ENCODE measurements around the gene UNC5A. TPM values are rescaled to one million over a fixed set of nuclear protein-coding genes. Genes with fewer than 3 reads are reported as not detected.

The UNC5A gene
- total RNA-seq, result not detected

GRCh38 chr5:176810081-176810597 is at the start of gene UNC5A:
Gene UNC5A, plus strand, starts transcription at chr5:176810559. Its CDS starts 192 bp downstream, at chr5:176810751.
- TF ChIP-seq CTCF (IDR thresholded peaks at IDR 0.05), result no peak
- no peak for TF ChIP-seq POLR2A (IDR thresholded peaks at IDR 0.05)
- no peak for TF ChIP-seq POLR2AphosphoS5 (IDR thresholded peaks at IDR 0.05; ENCODE audit: insufficient read depth in 1 of 2, low read depth in 1 of 2)
- Histone ChIP-seq H3K4me3 (peak within 1 kb of the TSS; percentile 25 to 42), H3K27me3 (no peaks in the 10 kb centered on the region), H3K27ac (no peak within 1 kb of the TSS), H3K9me3 (no peaks in the 10 kb centered on the region), H3K4me1 (peaks cover 17% of the 10 kb centered on the region), H3K36me3 (no peaks in the 10 kb centered on the region)
- no peak for DNase-seq (ENCODE audit: extremely low spot score in 2 of 2)
- intact Hi-C loops (cut with DNase I), result no loop called here

- no peaks in the 10 kb centered on the region for H3K4me1 ChIP-seq
- peaks cover 5% of the 10 kb centered on the region for H3K9me3 ChIP-seq
- H3K36me3 ChIP-seq, result no peaks in the 10 kb centered on the region
- no peak for DNase-seq (ENCODE audit: extremely low spot score in 2 of 2)
- no peak for TF ChIP-seq CTCF (IDR thresholded peaks at IDR 0.05)
- no peak for TF ChIP-seq POLR2AphosphoS5 (IDR thresholded peaks at IDR 0.05; ENCODE audit: insufficient read depth in 1 of 2, low read depth in 1 of 2)
- no peak for TF ChIP-seq POLR2A (IDR thresholded peaks at IDR 0.05)
- no peaks in the 10 kb centered on the region for H3K27me3 ChIP-seq
- no peak overlapping the region for H3K27ac ChIP-seq
- H3K4me3 ChIP-seq, result no peak overlapping the region
- intact Hi-C loops (cut with DNase I), result no loop called here
These were observed 48.6 kb upstream of the UNC5A start for GRCh38 chr5:176761755-176762154.

GRCh38 chr5:176762489-176762888 is 47.9 kb upstream of the UNC5A start:
- no peak for TF ChIP-seq POLR2AphosphoS5 (IDR thresholded peaks at IDR 0.05; ENCODE audit: insufficient read depth in 1 of 2, low read depth in 1 of 2)
- TF ChIP-seq CTCF (IDR thresholded peaks at IDR 0.05), result no peak
- TF ChIP-seq POLR2A (IDR thresholded peaks at IDR 0.05), result no peak
- Histone ChIP-seq H3K4me1 (no peaks in the 10 kb centered on the region), H3K36me3 (no peaks in the 10 kb centered on the region), H3K27ac (no peak overlapping the region), H3K4me3 (no peak overlapping the region), H3K27me3 (no peaks in the 10 kb centered on the region), H3K9me3 (peaks cover 5% of the 10 kb centered on the region)
- peak in 1 of 2 donors; percentile 22 for DNase-seq (ENCODE audit: extremely low spot score in 2 of 2)
- intact Hi-C loops (cut with DNase I), result no loop called here

- H3K36me3 ChIP-seq, result no peaks in the 10 kb centered on the region
- DNase-seq (ENCODE audit: extremely low spot score in 2 of 2), result no peak
- intact Hi-C loops (cut with DNase I), result no loop called here
- peaks cover 5% of the 10 kb centered on the region for H3K9me3 ChIP-seq
- H3K27ac ChIP-seq, result no peak overlapping the region
- H3K27me3 ChIP-seq, result no peaks in the 10 kb centered on the region
- H3K4me1 ChIP-seq, result no peaks in the 10 kb centered on the region
- TF ChIP-seq CTCF (IDR thresholded peaks at IDR 0.05), result no peak
- TF ChIP-seq POLR2A (IDR thresholded peaks at IDR 0.05), result no peak
- TF ChIP-seq POLR2AphosphoS5 (IDR thresholded peaks at IDR 0.05; ENCODE audit: insufficient read depth in 1 of 2, low read depth in 1 of 2), result no peak
- H3K4me3 ChIP-seq, result no peak overlapping the region
These were observed 44.7 kb upstream of the UNC5A start for GRCh38 chr5:176765687-176766086.

GRCh38 chr5:176768174-176768970 is 42.0 kb upstream of the UNC5A start:
- intact Hi-C loops (cut with DNase I), result no loop called here
- Histone ChIP-seq H3K27ac (no peak overlapping the region), H3K27me3 (no peaks in the 10 kb centered on the region), H3K4me1 (no peaks in the 10 kb centered on the region), H3K4me3 (no peak overlapping the region), H3K36me3 (no peaks in the 10 kb centered on the region), H3K9me3 (peaks cover 5% of the 10 kb centered on the region)
- peak; percentile 42 to 61 for DNase-seq (ENCODE audit: extremely low spot score in 2 of 2)
- TF ChIP-seq CTCF (IDR thresholded peaks at IDR 0.05), result no peak
- TF ChIP-seq POLR2A (IDR thresholded peaks at IDR 0.05), result no peak
- no peak for TF ChIP-seq POLR2AphosphoS5 (IDR thresholded peaks at IDR 0.05; ENCODE audit: insufficient read depth in 1 of 2, low read depth in 1 of 2)
